Measurements from ENCODE around the gene SART1.

DNA sequence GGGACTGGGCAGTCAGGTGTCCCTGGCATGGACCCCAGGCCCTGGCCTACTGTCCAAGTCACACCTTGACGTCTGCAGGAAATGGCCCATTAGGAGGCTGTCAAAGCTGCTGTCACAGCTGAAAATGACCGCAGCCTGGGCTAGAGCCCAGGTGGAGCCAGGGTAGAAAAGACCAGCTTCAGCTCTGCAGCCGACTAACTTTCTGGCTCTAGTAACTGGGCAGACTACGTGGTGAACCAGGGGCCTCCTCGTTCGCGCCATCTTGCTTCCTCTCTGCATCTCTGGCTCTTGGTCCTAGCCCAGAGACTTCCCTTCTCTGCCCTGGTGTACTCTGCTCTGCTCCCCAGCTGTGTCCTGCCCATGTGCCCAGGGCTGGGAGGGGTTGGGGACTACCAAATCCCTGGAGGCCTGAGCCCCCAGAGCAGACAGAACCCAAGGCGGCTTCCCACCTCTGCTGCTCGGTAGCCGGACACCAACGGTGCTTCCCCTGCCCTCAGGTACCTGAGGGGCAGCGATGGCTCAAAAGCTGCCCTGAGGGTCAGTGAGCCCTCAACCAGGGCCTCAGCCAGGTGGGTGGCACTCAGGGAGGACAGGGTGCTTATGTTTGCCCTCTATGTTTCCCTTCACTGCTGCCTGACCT, 19.7 kb downstream of the SART1 start:
- TF ChIP-seq, protein P1, sequence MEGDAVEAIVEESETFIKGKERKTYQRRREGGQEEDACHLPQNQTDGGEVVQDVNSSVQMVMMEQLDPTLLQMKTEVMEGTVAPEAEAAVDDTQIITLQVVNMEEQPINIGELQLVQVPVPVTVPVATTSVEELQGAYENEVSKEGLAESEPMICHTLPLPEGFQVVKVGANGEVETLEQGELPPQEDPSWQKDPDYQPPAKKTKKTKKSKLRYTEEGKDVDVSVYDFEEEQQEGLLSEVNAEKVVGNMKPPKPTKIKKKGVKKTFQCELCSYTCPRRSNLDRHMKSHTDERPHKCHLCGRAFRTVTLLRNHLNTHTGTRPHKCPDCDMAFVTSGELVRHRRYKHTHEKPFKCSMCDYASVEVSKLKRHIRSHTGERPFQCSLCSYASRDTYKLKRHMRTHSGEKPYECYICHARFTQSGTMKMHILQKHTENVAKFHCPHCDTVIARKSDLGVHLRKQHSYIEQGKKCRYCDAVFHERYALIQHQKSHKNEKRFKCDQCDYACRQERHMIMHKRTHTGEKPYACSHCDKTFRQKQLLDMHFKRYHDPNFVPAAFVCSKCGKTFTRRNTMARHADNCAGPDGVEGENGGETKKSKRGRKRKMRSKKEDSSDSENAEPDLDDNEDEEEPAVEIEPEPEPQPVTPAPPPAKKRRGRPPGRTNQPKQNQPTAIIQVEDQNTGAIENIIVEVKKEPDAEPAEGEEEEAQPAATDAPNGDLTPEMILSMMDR (optimal IDR thresholded peaks at IDR 0.05 in 1 of 3, IDR thresholded peaks at IDR 0.05 in 1 of 3, conservative IDR thresholded peaks at IDR 0.05 in 1 of 3; ENCODE audit: extremely low read depth in 1 of 3, insufficient read depth in 2 of 3, low read length in 3 of 3) = no peak
- no peak for TF ChIP-seq EZH2 (IDR thresholded peaks at IDR 0.05; ENCODE audit: low read length)
